Epithelial cell of esophagus (primary cell): ENCODE data around the gene CCDC93.
A peak's percentile ranks its signal among the peaks of the same experiment; 100 is the strongest.
"Not testable (repeated sequence)": the region's sequence is repeated elsewhere in the genome, so short reads cannot be mapped to it uniquely, and the experiment has no call there.

Experiments
- DNase-seq: peaks from one replicate; pipeline ENCODE4 v3.0.0; 2010; ENCODE audit warnings: low read depth
- H3K4me3 ChIP-seq: 2 replicates; pipeline ENCODE4 v1.5.1; 2011; ENCODE audit warnings: mild to moderate bottlenecking, low read length, control low read depth
- CTCF ChIP-seq: IDR thresholded peaks from 2 replicates; pipeline ENCODE4 v1.5.1; 2011; ENCODE audit warnings: low read depth, mild to moderate bottlenecking, low read length, control low read depth, inconsistent platforms; ENCODE audit not compliant: insufficient read depth; ENCODE audit errors: missing control alignments

The CCDC93 gene

GRCh38 chr2:117931266-117931665 lies 82.6 kb downstream of the CCDC93 start:
- TF ChIP-seq CTCF: no peak
- DNase-seq: no peak

DNA sequence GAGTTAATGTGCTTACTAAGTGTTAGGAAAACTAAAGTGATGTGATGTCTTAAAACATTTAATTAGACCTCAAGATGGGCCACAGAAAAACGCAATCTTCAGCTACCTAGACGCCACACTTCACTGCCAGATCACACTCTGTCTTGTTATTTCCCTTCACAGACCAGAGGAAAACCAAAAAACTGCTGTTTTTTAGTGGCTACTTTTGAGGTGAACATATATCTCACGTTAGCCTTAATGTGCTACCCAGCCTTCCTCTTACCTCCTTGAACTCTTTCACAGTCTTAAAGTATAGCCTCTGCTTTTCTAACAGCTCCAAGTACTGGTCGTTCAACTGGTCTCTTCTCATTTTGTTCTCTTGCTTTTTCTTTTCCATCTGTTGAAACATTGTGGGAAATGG lies 83.1 kb downstream of the CCDC93 start:
- DNase-seq: no peak
- TF ChIP-seq CTCF: no peak

More at GRCh38 chr2:117931266-117931665, 82.6 kb downstream of the CCDC93 start:
- no peak overlapping the region for H3K4me3 ChIP-seq

GRCh38 chr2:117923471-117923870 lies 90.4 kb downstream of the CCDC93 start:
- not testable (repeated sequence) for H3K4me3 ChIP-seq, DNase-seq

More for the DNA sequence above, 83.1 kb downstream of the CCDC93 start:
- H3K4me3 ChIP-seq: no peak overlapping the region

DNA sequence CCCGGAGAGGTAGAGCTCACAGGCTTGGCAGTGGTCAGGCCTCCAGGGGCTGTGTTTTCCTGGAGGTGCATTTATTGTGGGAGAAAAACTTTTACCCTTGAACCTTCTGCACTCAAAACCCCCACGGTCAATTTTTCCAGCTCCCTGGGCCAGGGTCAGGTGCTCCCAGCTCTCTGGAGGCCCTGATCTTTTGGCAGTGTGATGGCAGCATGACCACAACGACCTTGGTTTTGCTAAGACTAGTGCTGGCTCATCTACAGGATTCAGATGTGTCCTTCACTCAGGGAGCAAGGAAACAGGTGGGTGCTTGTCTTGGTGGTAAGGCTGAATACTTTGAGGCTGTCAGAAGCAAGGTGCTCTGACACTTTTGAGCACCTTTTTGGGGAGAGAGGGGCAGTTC lies 92.3 kb downstream of the CCDC93 start:
- no peak for DNase-seq
- no peak for TF ChIP-seq CTCF
- no peak overlapping the region for H3K4me3 ChIP-seq

DNA sequence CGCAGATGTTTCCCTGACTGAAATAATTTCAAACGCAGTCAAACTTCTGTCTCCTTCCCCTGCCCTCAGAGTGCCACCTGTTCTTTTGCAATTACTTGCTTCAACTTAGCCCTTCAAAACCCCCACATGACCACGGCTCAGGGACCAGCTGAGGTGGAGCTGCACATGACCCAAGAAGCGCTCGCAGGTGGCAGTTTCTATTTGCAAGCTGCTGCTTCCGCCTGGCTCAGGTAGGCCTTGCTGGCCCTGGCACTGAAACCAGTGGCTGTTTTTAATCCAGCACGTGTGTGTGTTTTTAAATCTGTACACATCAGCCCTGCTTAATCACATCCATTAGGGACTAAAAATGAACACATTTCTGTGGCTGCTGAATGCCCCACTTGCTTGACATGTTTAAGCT lies 95.3 kb downstream of the CCDC93 start:
- no peak for DNase-seq

DNA sequence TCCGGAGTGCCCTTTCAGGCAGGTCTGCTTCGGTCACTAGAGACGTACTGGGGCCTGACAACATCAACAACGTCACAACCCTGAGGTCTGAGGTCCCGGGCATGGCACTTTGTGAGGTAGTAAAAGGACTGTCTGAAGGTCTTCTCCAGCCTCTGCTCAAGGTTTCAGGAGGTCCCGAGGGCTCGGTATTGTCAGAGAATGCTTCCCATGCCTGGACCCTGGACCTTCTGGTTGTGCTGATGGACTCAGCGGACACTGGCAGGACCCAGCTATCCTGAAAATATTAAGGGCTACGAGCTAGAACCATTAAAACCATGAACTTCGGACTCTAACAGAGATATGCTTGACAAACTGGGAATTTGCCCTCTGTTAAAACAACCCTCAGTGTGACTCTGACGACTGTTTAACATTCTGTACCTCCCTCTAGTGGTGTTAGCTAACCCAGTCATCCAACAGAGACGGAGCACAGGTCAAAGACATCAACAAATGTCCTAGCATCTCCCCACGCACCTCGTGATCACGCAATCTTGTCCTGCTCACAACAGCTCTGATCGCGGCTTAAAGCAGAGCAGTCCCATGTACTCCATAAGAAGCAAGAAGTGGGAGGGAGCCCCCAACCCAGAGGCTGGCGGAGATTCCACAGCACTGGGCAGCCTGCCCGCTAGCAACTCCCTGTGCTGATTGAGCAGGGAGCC lies 96.5 kb downstream of the CCDC93 start:
- TF ChIP-seq CTCF: peak; percentile 17
- peak; percentile 17 for DNase-seq
- no peak overlapping the region for H3K4me3 ChIP-seq

More for the DNA sequence above, 95.3 kb downstream of the CCDC93 start:
- TF ChIP-seq CTCF: no peak
- no peak overlapping the region for H3K4me3 ChIP-seq

- no peak for DNase-seq
- H3K4me3 ChIP-seq: no peak overlapping the region
Observed at GRCh38 chr2:117902933-117903332, 110.9 kb downstream of the CCDC93 start.

More at GRCh38 chr2:117902933-117903332, 110.9 kb downstream of the CCDC93 start:
- TF ChIP-seq CTCF: no peak
